DOHH2 (cell line): ENCODE results near the gene CMA1.
"Not testable (repeated sequence)": the region's sequence is repeated elsewhere in the genome, so short reads cannot be mapped to it uniquely, and the experiment has no call there.

ENCODE experiments used
- H3F3A ChIP-seq: fragments of 200-600 bp; sonication (generic), shearing (Covaris generic); 2 replicates; pipeline ENCODE4 v1.6.0; 2016; ENCODE audit warnings: antibody characterized with exemption, mild to moderate bottlenecking; ENCODE audit not compliant: control insufficient read depth, insufficient read depth
- H3K27ac ChIP-seq: fragments of 200-600 bp; sonication (generic); 2 replicates; pipeline ENCODE4 v1.5.1; 2014; ENCODE audit warnings: low read depth, mild to moderate bottlenecking, low read length, moderate library complexity
- H3K27me3 ChIP-seq: fragments of 200-600 bp; sonication (generic); 2 replicates; pipeline ENCODE4 v1.6.1; 2014; ENCODE audit warnings: mild to moderate bottlenecking, low read length, mixed read lengths; ENCODE audit not compliant: control insufficient read depth
- H3K36me3 ChIP-seq: fragments of 200-600 bp; sonication (generic); 2 replicates; pipeline ENCODE4 v1.6.1; 2014; ENCODE audit warnings: mild to moderate bottlenecking, low read length, moderate library complexity, mixed read lengths; ENCODE audit not compliant: control insufficient read depth
- H3K4me1 ChIP-seq: fragments of 200-600 bp; sonication (generic); 2 replicates; pipeline ENCODE4 v1.6.1; 2014; ENCODE audit warnings: mild to moderate bottlenecking, low read length, mixed read lengths; ENCODE audit not compliant: control insufficient read depth
- H3K4me2 ChIP-seq: fragments of 200-600 bp; sonication (generic); 2 replicates; pipeline ENCODE4 v1.6.0; 2014; ENCODE audit warnings: mild to moderate bottlenecking, low read length, moderate library complexity
- H3K4me3 ChIP-seq: fragments of 200-600 bp; sonication (generic); 2 replicates; pipeline ENCODE4 v1.5.1; 2014; ENCODE audit warnings: mild to moderate bottlenecking, low read length, mixed read lengths
- H3K79me2 ChIP-seq: fragments of 200-600 bp; sonication (generic); 2 replicates; pipeline ENCODE4 v1.6.1; 2014; ENCODE audit warnings: mild to moderate bottlenecking, low read length, mixed read lengths; ENCODE audit not compliant: control insufficient read depth
- H3K9me2 ChIP-seq: fragments of 200-600 bp; sonication (generic); replicated peaks from 2 replicates; pipeline ENCODE4 v1.6.1; 2014; ENCODE audit warnings: mild to moderate bottlenecking, low read length, mixed read lengths; ENCODE audit not compliant: control insufficient read depth
- H3K9me3 ChIP-seq: fragments of 200-600 bp; sonication (generic); 2 replicates; pipeline ENCODE4 v1.6.1; 2014; ENCODE audit warnings: antibody characterized with exemption, low read length, mixed read lengths; ENCODE audit not compliant: control insufficient read depth, insufficient read depth
- H4K20me1 ChIP-seq: fragments of 200-600 bp; sonication (generic); 2 replicates; pipeline ENCODE4 v1.6.0; 2014; ENCODE audit warnings: low read depth, mild to moderate bottlenecking, antibody characterized with exemption, low read length, moderate library complexity; ENCODE audit not compliant: control insufficient read depth, insufficient read depth
- CTCF ChIP-seq: fragments of 200-600 bp; sonication (generic); IDR thresholded peaks from one replicate; pipeline ENCODE4 v1.5.1; 2014; ENCODE audit warnings: antibody characterized with exemption, mild to moderate bottlenecking, low read depth, low read length; ENCODE audit not compliant: poor library complexity, severe bottlenecking
- EZH2phosphoT487 ChIP-seq: fragments of 200-600 bp; sonication (generic); IDR thresholded peaks from 2 replicates; pipeline ENCODE4 v1.6.1; 2017; ENCODE audit warnings: borderline replicate concordance, mild to moderate bottlenecking, antibody characterized with exemption, low read length, moderate library complexity, mixed read lengths

CMA1 gene

DNA sequence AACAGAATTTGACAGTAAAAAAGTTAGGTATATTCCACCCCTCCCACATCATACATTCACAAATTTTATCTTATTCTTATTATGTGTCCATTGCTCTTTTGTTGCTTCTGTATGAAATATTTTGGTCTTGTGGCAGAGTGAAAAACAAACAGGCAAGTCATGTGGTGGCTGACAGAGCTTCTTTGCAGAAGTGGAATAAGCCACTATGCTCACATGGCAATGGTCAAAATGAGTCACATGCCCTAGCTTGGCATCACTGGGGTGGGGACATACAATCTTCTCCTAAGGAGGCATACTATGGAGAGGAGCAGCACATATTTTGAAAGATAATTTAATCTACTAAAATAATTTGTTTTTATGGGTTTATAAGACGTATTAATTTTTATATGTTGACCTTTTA lies 27.7 kb upstream of the CMA1 start:
- no peaks in the 10 kb centered on the region for H3K79me2 ChIP-seq
- H4K20me1 ChIP-seq, result no peaks in the 10 kb centered on the region
- H3F3A ChIP-seq, result no peaks in the 10 kb centered on the region
- no peak overlapping the region for H3K27ac ChIP-seq
- H3K9me2 ChIP-seq, result no peaks in the 10 kb centered on the region
- H3K4me2 ChIP-seq, result no peak overlapping the region
- H3K9me3 ChIP-seq, result no peaks in the 10 kb centered on the region
- TF ChIP-seq EZH2phosphoT487 (no peak), CTCF (no peak)
- H3K4me1 ChIP-seq, result no peaks in the 10 kb centered on the region
- H3K36me3 ChIP-seq, result no peaks in the 10 kb centered on the region
- no peaks in the 10 kb centered on the region for H3K27me3 ChIP-seq
- no peak overlapping the region for H3K4me3 ChIP-seq

DNA sequence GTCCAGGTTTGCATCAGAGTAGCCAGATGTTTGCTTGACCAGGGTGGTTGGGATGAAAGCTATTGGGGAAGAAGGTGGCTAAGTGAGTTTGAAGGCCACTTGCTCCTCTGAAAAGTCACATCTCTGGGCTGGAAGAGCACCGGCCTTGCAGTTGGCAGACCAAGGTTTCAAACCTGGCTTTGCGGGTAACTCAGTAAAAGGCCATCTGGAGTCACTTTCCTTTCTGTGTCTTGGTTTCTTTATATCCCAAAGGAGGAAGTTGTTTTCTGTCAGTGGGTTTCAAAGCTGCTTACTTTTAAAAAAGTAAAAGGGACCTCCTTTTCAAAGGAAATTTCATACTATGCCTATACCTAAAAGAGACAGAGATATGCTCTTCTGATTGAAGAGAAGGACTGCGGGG lies 26.2 kb upstream of the CMA1 start:
- no peaks in the 10 kb centered on the region for H3K9me3 ChIP-seq
- H3K79me2 ChIP-seq, result no peaks in the 10 kb centered on the region

GRCh38 chr14:24525877-24526620 lies 18.0 kb upstream of the CMA1 start:
- H3K9me2 ChIP-seq, H3K27ac ChIP-seq, H3K4me3 ChIP-seq, H3F3A ChIP-seq, H3K4me1 ChIP-seq, H3K4me2 ChIP-seq, H4K20me1 ChIP-seq, H3K9me3 ChIP-seq, H3K27me3 ChIP-seq, H3K79me2 ChIP-seq, H3K36me3 ChIP-seq: not testable (repeated sequence)

More for the DNA sequence above, 26.2 kb upstream of the CMA1 start:
- H3K4me3 ChIP-seq, result no peak overlapping the region
- H3F3A ChIP-seq, result no peaks in the 10 kb centered on the region
- no peak overlapping the region for H3K27ac ChIP-seq
- H3K36me3 ChIP-seq, result no peaks in the 10 kb centered on the region
- TF ChIP-seq CTCF (no peak), EZH2phosphoT487 (no peak)
- H3K4me2 ChIP-seq, result no peak overlapping the region
- no peaks in the 10 kb centered on the region for H3K9me2 ChIP-seq
- H3K4me1 ChIP-seq, result no peaks in the 10 kb centered on the region
- no peaks in the 10 kb centered on the region for H3K27me3 ChIP-seq
- no peaks in the 10 kb centered on the region for H4K20me1 ChIP-seq

GRCh38 chr14:24518851-24519250 lies 10.8 kb upstream of the CMA1 start:
- Histone ChIP-seq H3K9me2 (no peaks in the 10 kb centered on the region), H3K27ac (no peak overlapping the region), H3K4me2 (no peak overlapping the region), H3K4me3 (no peak overlapping the region), H3K36me3 (no peaks in the 10 kb centered on the region), H3F3A (no peaks in the 10 kb centered on the region), H3K9me3 (no peaks in the 10 kb centered on the region), H3K79me2 (no peaks in the 10 kb centered on the region), H4K20me1 (no peaks in the 10 kb centered on the region), H3K4me1 (no peaks in the 10 kb centered on the region), H3K27me3 (no peaks in the 10 kb centered on the region)
- no peak for TF ChIP-seq CTCF
- TF ChIP-seq EZH2phosphoT487, result no peak
